GM12891 (cell line): ENCODE results near the gene FRMD8.

Experiments used
- DNase-seq: peaks from one replicate; pipeline ENCODE4 v3.0.0; 2011; ENCODE audit warnings: low spot score; ENCODE audit not compliant: insufficient read length
- FAIRE-seq: peaks from 2 replicates; lab custom pipeline; 2011; peaks lifted over from hg19 to GRCh38; lab: Jason Lieb, UNC
- PAX5 ChIP-seq: IDR thresholded peaks from 2 replicates; pipeline ENCODE4 v1.6.1; 2011; ENCODE audit warnings: low read length, moderate library complexity, mild to moderate bottlenecking; ENCODE audit not compliant: insufficient read depth, severe bottlenecking
- POLR2A ChIP-seq: IDR thresholded peaks from 2 replicates; pipeline ENCODE4 v1.6.1; 2011; ENCODE audit warnings: low read depth, low read length, control low read depth
- POLR2AphosphoS5 ChIP-seq: IDR thresholded peaks from 2 replicates; pipeline ENCODE4 v1.6.1; 2011; ENCODE audit warnings: low read depth, low read length, control low read depth
- POU2F2 ChIP-seq: IDR thresholded peaks from 2 replicates; pipeline ENCODE4 v1.6.1; 2011; ENCODE audit warnings: low read depth, mild to moderate bottlenecking, control low read depth, low read length, moderate library complexity
- SPI1 ChIP-seq: IDR thresholded peaks from 2 replicates; pipeline ENCODE4 v1.6.1; 2011; ENCODE audit warnings: low read depth, low read length, control low read depth
- TAF1 ChIP-seq: IDR thresholded peaks from 2 replicates; pipeline ENCODE4 v1.6.1; 2011; ENCODE audit warnings: low read depth, low read length, control low read depth

Gene FRMD8

GRCh38 chr11:65392186-65392829 lies 5.9 kb downstream of the FRMD8 start:
- no peak for DNase-seq
- TF ChIP-seq TAF1: no peak
- TF ChIP-seq SPI1: no peak
- FAIRE-seq: no peak

DNA sequence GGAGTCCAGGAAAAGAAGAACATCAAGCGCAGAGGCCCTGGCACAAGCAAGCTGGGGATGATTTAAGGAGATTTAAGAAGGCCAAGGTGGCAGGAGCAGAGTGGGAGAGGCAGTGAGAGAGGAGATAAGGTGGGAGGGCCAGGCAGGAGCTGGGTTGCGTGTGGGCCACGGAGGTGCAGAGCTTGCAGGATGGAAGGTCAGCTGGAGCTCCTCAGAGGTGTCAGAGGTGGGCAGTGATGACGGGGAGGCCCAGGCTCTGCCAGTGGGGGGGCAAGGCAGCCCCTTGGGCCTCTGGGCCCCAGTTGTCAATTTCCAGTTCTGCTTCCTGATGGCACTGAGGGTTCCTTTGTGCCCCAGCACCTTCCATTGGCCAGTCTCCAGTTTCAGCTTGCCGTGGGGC lies 6.5 kb downstream of the FRMD8 start:
- TF ChIP-seq POU2F2: no peak
- no peak for TF ChIP-seq SPI1
- TF ChIP-seq TAF1: no peak
- no peak for TF ChIP-seq POLR2A
- no peak for TF ChIP-seq PAX5
- FAIRE-seq (no peak), DNase-seq (no peak)

DNA sequence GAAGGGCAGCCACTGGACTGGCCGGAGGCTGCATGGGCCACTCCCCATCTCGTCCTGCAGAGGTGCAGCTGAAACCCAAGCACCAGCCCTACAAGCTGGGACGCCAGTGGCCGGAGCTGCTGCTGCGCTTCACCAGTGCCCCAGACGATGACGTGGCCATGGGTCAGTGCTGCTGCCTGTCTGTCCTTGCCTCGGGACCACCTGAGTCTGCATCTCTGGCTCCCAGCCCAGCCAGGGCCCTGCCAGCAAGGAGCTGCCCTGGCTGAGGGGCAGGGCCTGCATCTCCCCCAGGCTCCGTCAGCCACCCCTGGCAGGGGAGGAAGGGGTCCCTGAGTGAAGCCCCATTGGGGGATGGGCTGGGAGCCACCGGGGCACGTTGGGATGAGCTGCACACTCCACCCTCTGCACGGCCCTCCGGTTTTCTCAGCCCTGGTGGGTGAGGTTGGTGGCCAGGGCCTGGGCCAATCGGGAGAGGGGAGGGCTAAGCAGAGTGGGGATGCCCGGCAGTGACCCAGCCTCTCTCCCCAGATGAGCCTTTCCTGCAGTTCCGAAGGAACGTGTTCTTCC lies 7.2 kb downstream of the FRMD8 start:
- DNase-seq (no peak), FAIRE-seq (no peak)
- TF ChIP-seq TAF1 (no peak), POLR2A (no peak), POU2F2 (no peak), SPI1 (no peak), POLR2AphosphoS5 (no peak), PAX5 (no peak)

DNA sequence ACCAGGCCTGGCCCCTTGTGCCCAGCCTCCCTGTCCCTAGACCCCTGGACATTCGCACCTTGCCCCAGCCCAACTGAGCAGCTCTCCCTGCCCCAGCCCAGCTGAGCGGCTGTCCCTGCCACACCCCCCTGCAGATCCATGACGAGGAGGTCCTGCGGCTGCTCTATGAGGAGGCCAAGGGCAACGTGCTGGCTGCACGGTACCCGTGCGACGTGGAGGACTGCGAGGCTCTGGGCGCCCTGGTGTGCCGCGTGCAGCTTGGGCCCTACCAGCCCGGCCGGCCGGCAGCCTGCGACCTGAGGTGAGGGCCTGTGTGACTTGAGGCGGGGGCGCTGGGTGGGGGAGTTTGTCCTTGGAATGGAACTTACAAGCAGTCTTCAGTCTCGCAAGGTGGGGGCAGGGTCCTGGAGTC lies 7.7 kb downstream of the FRMD8 start:
- no peak for TF ChIP-seq TAF1
- TF ChIP-seq POU2F2: no peak
- TF ChIP-seq POLR2AphosphoS5: no peak
- no peak for TF ChIP-seq POLR2A
- TF ChIP-seq SPI1: no peak
- no peak for TF ChIP-seq PAX5
- FAIRE-seq (no peak), DNase-seq (no peak)

- TF ChIP-seq PAX5 (no peak), SPI1 (no peak), POLR2AphosphoS5 (no peak), POU2F2 (no peak), POLR2A (no peak), TAF1 (no peak)
- FAIRE-seq (no peak), DNase-seq (no peak)
Measured at GRCh38 chr11:65395961-65396530, 9.6 kb downstream of the FRMD8 start.

- TF ChIP-seq TAF1 (no peak), POU2F2 (no peak), POLR2A (no peak), PAX5 (no peak)
- DNase-seq: no peak
- no peak for FAIRE-seq
Measured at GRCh38 chr11:65396769-65397745, 10.6 kb downstream of the FRMD8 start.

DNA sequence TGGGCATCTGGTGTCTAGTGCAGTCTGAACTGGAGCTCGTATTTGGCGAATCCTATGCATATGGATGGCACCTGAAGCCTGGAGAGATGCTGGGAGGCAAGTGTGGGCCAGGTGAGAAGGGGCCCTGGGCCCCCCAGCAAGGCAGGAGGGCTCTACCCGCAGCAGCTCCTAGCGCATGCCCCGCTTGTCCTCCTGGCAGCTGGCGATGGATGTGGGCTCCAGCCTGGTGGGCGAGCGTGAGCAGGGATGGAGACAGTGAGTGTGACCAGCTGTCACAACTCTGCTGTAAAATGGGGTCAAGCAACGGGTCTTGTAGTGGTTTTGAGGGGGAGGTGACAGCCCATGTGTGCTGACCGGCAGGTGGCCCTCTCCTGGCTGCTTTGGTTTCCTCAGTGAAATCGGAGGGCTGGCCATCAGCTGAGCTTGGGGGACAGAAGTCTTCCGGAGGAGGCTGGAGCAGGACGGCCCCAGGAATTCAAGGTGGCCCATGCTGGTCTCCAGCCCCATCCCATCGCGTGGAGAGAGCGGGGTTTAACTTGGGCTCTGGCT lies 12.0 kb downstream of the FRMD8 start:
- DNase-seq (no peak), FAIRE-seq (no peak)
- TF ChIP-seq POU2F2: no peak

- DNase-seq (no peak), FAIRE-seq (no peak)
- no peak for TF ChIP-seq POLR2A
- TF ChIP-seq POU2F2: no peak
- no peak for TF ChIP-seq TAF1
- no peak for TF ChIP-seq PAX5
- TF ChIP-seq SPI1: no peak
- TF ChIP-seq POLR2AphosphoS5: no peak
Measured at GRCh38 chr11:65399249-65399648, 12.8 kb downstream of the FRMD8 start.

DNA sequence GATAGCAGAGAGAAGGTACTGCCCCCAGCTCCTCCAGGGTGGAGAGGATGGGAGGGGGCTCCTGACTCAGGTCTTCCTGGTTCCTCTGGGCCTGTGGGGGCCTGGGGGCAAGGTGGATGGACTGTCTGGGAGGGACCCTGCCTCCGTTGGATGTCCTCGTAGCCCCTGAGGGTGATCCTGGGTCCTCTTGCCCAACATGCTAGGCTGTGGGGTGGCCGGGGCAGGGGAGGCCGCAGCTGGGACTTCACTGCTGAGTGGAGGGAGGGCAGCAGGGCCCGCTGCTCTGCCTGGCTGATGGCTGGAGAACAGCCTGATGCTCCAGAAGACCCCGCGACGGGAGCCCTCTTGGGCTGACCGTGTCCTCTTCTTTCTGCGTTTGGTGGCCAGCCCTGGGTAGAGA lies 13.4 kb downstream of the FRMD8 start:
- FAIRE-seq: no peak
- TF ChIP-seq TAF1: no peak
- TF ChIP-seq POLR2A: no peak
- TF ChIP-seq SPI1: no peak
- no peak for TF ChIP-seq POU2F2
- no peak for TF ChIP-seq PAX5
- TF ChIP-seq POLR2AphosphoS5: no peak
- DNase-seq: no peak

DNA sequence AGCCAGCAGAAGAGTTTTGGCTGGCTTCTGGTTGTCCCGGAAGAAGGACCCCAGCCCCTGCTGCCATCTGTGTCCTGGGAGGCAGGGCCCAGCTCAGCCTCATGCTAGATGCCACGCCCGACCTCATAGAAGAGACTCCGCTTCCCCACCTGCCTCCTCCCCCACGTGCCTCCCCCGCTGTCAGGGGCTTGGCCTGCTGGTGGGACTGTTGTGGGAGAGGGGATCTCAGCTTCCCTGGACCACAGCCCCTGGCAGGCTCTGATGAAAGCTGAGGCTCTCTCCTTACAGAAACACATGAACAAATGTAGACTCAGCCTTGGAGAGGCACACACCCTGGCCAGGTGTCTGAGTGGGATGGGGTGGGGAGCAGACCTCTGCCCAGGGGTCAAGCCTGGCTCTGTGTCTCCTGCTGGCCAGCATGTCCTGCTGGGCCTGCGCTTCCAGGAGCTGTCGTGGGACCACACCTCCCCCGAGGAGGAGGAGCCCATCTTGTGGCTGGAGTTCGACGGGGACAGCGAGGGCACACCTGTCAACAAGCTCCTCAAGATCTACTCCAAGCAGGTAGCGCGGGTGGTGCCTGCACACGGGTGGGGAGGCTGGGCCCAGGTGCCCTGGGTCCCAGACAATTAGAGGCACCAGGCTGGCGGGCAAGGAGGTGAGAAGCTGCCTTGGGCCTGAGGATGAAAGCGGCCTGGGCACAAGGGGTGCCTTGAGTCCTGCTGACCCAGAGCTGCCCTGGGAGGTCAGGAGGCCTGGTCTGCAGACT lies 14.1 kb downstream of the FRMD8 start:
- no peak for TF ChIP-seq POU2F2
- no peak for TF ChIP-seq SPI1
- no peak for TF ChIP-seq PAX5
- no peak for TF ChIP-seq TAF1
- TF ChIP-seq POLR2AphosphoS5: no peak
- no peak for TF ChIP-seq POLR2A
- FAIRE-seq (no peak), DNase-seq (no peak)
